Common myeloid progenitor, CD34-positive (primary cell): ENCODE results near the gene DHCR7.

ENCODE experiments used
- CTCF ChIA-PET: fragments of 350-600 bp; sonication (Branson Sonifier 250); formaldehyde crosslinking; loops from one replicate; lab custom pipeline; 2021; ENCODE audit warnings: antibody characterized with exemption; lab: Charles Lee
- POLR2A ChIA-PET: fragments of 350-600 bp; sonication (Branson Sonifier 250); formaldehyde crosslinking; loops from one replicate; lab custom pipeline; 2021; ENCODE audit warnings: antibody characterized with exemption; lab: Charles Lee
- DNase-seq, 3 donors: peaks; one replicate each; pipeline versions ENCODE4 v3.0.0 to v3.0.0-alpha.2; 2013
- H3K27ac ChIP-seq, 2 experiments: 1 replicate in 1 of 2; 2 replicates in 1 of 2; pipeline ENCODE4 v1.7.0; 2013; ENCODE audit warnings: inconsistent platforms in 2 of 2, low read length in 2 of 2, mild to moderate bottlenecking in 2 of 2, low read depth in 1 of 2, moderate library complexity in 1 of 2; ENCODE audit not compliant: severe bottlenecking in 2 of 2, insufficient read depth in 1 of 2, poor library complexity in 1 of 2
- H3K27me3 ChIP-seq, 5 experiments: replicated peaks in 2 of 5; 1 replicate in 3 of 5; 2 replicates in 2 of 5; pipeline versions ENCODE4 v1.6.1 to v1.7.0; 2013; ENCODE audit warnings: low read length in 4 of 5, mild to moderate bottlenecking in 2 of 5, moderate library complexity in 2 of 5, inconsistent platforms in 1 of 5; ENCODE audit not compliant: insufficient read depth in 5 of 5, control insufficient read depth in 4 of 5
- H3K36me3 ChIP-seq, 4 experiments: 1 replicate in 2 of 4; 2 replicates in 2 of 4; pipeline versions ENCODE4 v1.6.1 to v1.7.0; 2013; ENCODE audit warnings: low read length in 3 of 4, control low read depth in 1 of 4, mild to moderate bottlenecking in 1 of 4; ENCODE audit not compliant: control insufficient read depth in 4 of 4, insufficient read depth in 4 of 4
- H3K4me1 ChIP-seq, 4 experiments: 1 replicate in 3 of 4; 2 replicates in 1 of 4; pipeline versions ENCODE4 v1.6.1 to v1.7.1; 2013; ENCODE audit warnings: low read length in 3 of 4, mild to moderate bottlenecking in 3 of 4, control low read depth in 1 of 4, inconsistent platforms in 1 of 4, moderate library complexity in 1 of 4; ENCODE audit not compliant: control insufficient read depth in 4 of 4, insufficient read depth in 4 of 4; ENCODE audit errors: control extremely low read depth in 1 of 4
- H3K4me3 ChIP-seq, 7 experiments: 1 replicate in 4 of 7; 2 replicates in 3 of 7; pipeline versions ENCODE4 v1.5.1 to v1.7.0; 2013; ENCODE audit warnings: mild to moderate bottlenecking in 7 of 7, low read length in 6 of 7, moderate library complexity in 6 of 7, inconsistent platforms in 2 of 7, low read depth in 2 of 7, control low read depth in 1 of 7; ENCODE audit not compliant: insufficient read depth in 4 of 7, control insufficient read depth in 1 of 7; ENCODE audit errors: extremely low read depth in 1 of 7
- H3K9me3 ChIP-seq, 5 experiments: 1 replicate in 4 of 5; 2 replicates in 1 of 5; pipeline versions ENCODE4 v1.6.1 to v1.7.1; 2013; ENCODE audit warnings: low read length in 4 of 5, mild to moderate bottlenecking in 2 of 5, inconsistent platforms in 1 of 5, low read depth in 1 of 5, moderate library complexity in 1 of 5; ENCODE audit not compliant: control insufficient read depth in 4 of 5, insufficient read depth in 2 of 5; ENCODE audit errors: control extremely low read depth in 1 of 5
- WGBS: methylation state at CpG from one replicate; pipeline ENCODE4 v1.1.5; 2013; ENCODE audit not compliant: insufficient coverage; 5-methylcytosine and 5-hydroxymethylcytosine counted together

The DHCR7 gene

GRCh38 chr11:71395774-71396173 is 52.4 kb downstream of the DHCR7 start:
- Histone ChIP-seq H3K36me3 (no peaks in the 10 kb centered on the region), H3K4me1 (no peaks in the 10 kb centered on the region), H3K27ac (no peak overlapping the region), H3K27me3 (peaks cover 0 to 28% (median 8%) of the 10 kb centered on the region in 5 experiments), H3K4me3 (no peak overlapping the region), H3K9me3 (no peaks in the 10 kb centered on the region)
- POLR2A ChIA-PET = no interaction called here
- CTCF ChIA-PET = no interaction called here
- no peak for DNase-seq
- WGBS = 97% methylated on average over 6 of the region's 7 CpGs

DNA sequence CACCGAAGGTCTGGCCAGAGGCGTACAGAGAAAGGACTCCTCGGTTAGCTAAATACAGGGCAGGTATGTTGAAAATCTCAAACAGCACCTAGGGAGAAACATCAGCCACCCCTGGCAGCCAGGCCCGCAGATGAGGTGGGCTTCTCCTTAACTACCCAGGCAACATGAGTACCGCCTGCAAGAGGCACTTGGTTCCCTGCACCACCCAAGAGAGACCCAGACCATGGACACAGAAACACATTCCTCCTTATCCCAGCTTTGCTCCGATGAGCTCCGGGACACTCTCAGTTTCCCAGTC is 53.0 kb downstream of the DHCR7 start:
- DNase-seq = no peak
- Histone ChIP-seq H3K4me3 (no peak overlapping the region), H3K36me3 (no peaks in the 10 kb centered on the region), H3K4me1 (no peaks in the 10 kb centered on the region), H3K9me3 (no peaks in the 10 kb centered on the region), H3K27me3 (peaks cover 0 to 32% (median 8%) of the 10 kb centered on the region in 5 experiments), H3K27ac (no peak overlapping the region)
- CTCF ChIA-PET = no interaction called here
- whole genome bisulfite sequencing = 83% methylated on average over 2 of the region's 7 CpGs
- POLR2A ChIA-PET = no interaction called here

- ChIA-PET CTCF (interaction anchor here (1.1 kb wide), 1 partner anchor 8 kb away, joined by 3 read pairs; no protein-coding TSS in a partner anchor), POLR2A (no interaction called here)
- H3K36me3 ChIP-seq = no peaks in the 10 kb centered on the region
- no peaks in the 10 kb centered on the region for H3K4me1 ChIP-seq
- H3K27ac ChIP-seq = no peak overlapping the region
- no peaks in the 10 kb centered on the region for H3K9me3 ChIP-seq
- no CpG with 5 or more reads among the region's 2 CpGs for WGBS
- peaks cover 0 to 37% (median 8%) of the 10 kb centered on the region in 5 experiments for H3K27me3 ChIP-seq
- no peak overlapping the region for H3K4me3 ChIP-seq
- no peak for DNase-seq
Measured at GRCh38 chr11:71393283-71393682, 54.9 kb downstream of the DHCR7 start.

DNA sequence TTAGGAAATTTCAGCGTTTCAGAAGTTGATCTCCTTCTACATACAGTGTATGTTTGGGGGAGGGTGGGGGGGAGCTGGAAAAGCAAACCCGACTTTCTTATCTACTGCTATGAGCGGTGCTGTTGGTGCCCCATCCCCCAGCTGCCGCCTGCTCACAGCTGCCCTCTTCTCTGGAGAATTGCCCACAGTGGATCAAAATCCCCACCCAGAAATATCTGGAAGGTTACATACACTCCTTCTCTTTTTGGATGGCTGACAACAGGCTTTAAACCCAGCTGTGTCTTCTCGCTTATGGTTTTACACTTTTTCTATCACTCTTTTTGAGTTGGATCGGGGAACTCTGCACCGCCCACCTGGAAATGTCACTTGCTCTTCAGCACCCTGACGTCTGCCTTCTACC is 56.4 kb downstream of the DHCR7 start:
- H3K4me3 ChIP-seq = no peak overlapping the region
- no peak overlapping the region for H3K27ac ChIP-seq
- ChIA-PET CTCF (no interaction called here), POLR2A (no interaction called here)
- no peak for DNase-seq
- H3K4me1 ChIP-seq = no peaks in the 10 kb centered on the region
- 81% methylated on average over 6 of the region's 8 CpGs for WGBS
- H3K9me3 ChIP-seq = peaks cover 0 to 5% (median 0%) of the 10 kb centered on the region in 5 experiments
- no peaks in the 10 kb centered on the region for H3K36me3 ChIP-seq
- peaks cover 0 to 43% (median 8%) of the 10 kb centered on the region in 5 experiments for H3K27me3 ChIP-seq

DNA sequence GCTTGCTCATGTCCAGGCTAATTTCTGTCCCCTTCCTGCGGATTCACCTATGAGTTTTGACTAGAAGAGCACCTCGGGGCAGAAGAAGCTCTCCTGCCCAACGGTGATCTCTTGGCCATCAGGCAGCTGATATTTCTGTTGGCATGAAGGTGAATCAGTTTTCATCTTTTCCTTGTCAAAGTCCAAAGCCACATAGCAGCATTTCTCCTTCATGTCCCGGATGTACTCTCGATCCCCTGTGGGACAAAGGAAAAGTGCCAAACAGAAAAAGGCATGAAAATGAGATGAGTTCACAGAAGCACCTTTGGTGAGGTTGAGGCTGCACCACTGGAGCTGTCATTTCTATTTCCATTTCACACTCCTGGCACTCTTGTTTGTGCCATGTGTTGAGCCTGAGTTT is 56.8 kb downstream of the DHCR7 start:
- no peak overlapping the region for H3K4me3 ChIP-seq
- ChIA-PET POLR2A (no interaction called here), CTCF (no interaction called here)
- H3K27ac ChIP-seq = no peak overlapping the region
- H3K27me3 ChIP-seq = peaks cover 0 to 43% (median 8%) of the 10 kb centered on the region in 5 experiments
- H3K4me1 ChIP-seq = no peaks in the 10 kb centered on the region
- no peaks in the 10 kb centered on the region for H3K36me3 ChIP-seq
- no CpG with 5 or more reads among the region's 5 CpGs for WGBS
- H3K9me3 ChIP-seq = peaks cover 0 to 5% (median 0%) of the 10 kb centered on the region in 5 experiments
- DNase-seq = no peak

DNA sequence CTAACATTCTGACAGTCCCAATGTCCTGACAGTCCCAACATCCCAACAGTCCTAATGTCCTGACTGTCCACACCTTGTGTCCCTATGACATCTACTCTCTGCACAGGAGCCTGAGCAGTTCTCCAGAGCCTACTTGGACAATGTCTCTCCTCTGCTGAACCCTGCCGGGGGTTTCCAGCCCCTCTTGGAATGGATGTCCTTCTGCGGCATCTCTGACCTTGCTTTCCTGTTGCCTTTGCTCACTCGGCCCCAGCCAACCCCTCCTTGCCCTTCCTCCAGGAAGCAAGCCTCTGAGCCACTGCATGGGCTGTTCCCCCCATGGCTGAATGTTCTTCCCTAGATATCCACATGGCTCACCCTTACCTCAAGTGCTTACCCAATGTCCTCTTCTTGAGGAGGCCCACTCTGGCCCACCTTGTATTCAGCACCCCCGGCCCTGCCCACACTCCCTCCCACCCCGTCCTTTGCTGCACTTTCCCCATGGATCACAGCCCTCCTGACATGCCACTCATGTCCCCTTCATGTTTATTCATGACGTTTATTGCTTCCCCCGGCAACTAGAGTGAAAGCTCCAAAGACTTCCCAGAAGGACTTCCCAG is 59.5 kb downstream of the DHCR7 start:
- peak in 2 of 3 donors; percentile 45 to 74 for DNase-seq
- Histone ChIP-seq H3K9me3 (peaks cover 0 to 5% (median 0%) of the 10 kb centered on the region in 5 experiments), H3K27me3 (peaks cover 0 to 41% (median 4%) of the 10 kb centered on the region in 5 experiments), H3K4me1 (no peaks in the 10 kb centered on the region), H3K27ac (no peak overlapping the region), H3K36me3 (no peaks in the 10 kb centered on the region), H3K4me3 (no peak overlapping the region)
- WGBS = 85% methylated on average over 7 of the region's 7 CpGs
- ChIA-PET POLR2A (no interaction called here), CTCF (no interaction called here)

- CTCF ChIA-PET = no interaction called here
- no peaks in the 10 kb centered on the region for H3K36me3 ChIP-seq
- WGBS = 90% methylated on average over 21 of the region's 23 CpGs
- no peaks in the 10 kb centered on the region for H3K4me1 ChIP-seq
- H3K27ac ChIP-seq = no peak overlapping the region
- peaks cover 0 to 36% (median 2%) of the 10 kb centered on the region in 5 experiments for H3K27me3 ChIP-seq
- peaks cover 0 to 5% (median 0%) of the 10 kb centered on the region in 5 experiments for H3K9me3 ChIP-seq
- POLR2A ChIA-PET = no interaction called here
- no peak overlapping the region for H3K4me3 ChIP-seq
- peak in 2 of 3 donors; percentile 33 to 45 for DNase-seq
Measured at GRCh38 chr11:71387784-71388636, 60.2 kb downstream of the DHCR7 start.
